ENCODE data around the gene CDH23. TPM values are rescaled to one million over a fixed set of nuclear protein-coding genes. Genes with fewer than 3 reads are reported as not detected.

Gene CDH23
- total RNA-seq, 1 donor from 2014 or later = 0.29 TPM

DNA sequence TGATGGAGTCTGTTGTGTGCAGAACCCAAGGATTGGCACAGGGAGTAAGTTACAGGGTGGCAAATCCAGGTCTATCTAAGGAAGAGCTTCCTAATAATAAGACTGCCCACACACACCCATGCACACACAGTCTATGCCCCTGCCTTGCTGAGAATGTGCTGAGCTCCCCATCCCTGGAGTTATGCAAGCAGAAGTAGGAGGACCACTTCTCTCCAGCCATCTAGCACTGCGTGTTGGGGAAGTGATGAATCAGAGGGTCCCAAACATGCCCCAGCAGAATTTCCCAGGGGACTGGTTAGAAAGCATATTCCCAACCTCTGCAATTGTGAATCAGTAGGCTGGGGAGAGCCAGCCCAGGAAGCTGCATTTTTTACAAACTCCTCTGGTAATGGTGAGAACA, 117.2 kb downstream of the CDH23 start:
- Mint-ChIP-seq H3K27ac (no peak overlapping the region), H3K36me3 (ENCODE audit: low read depth) (no peaks in the 10 kb centered on the region), H3K27me3 (peaks cover 2% of the 10 kb centered on the region), H3K4me1 (no peaks in the 10 kb centered on the region), H3K4me3 (no peak overlapping the region), H3K9me3 (no peaks in the 10 kb centered on the region)
- DNase-seq = no peak
- intact Hi-C loops (cut with micrococcal nuclease) = no loop called here
- TF ChIP-seq CTCF (IDR thresholded peaks at IDR 0.05) = no peak
- CTCF ChIA-PET = no interaction called here
- POLR2A ChIA-PET = no interaction called here
- no peak for ATAC-seq (ENCODE audit: low read depth)

GRCh38 chr10:71515531-71516172, 118.9 kb downstream of the CDH23 start:
- H3K27ac Mint-ChIP-seq = no peak overlapping the region
- H3K27me3 Mint-ChIP-seq = peaks cover 2% of the 10 kb centered on the region
- no peaks in the 10 kb centered on the region for H3K36me3 Mint-ChIP-seq (ENCODE audit: low read depth)
- no peak for DNase-seq
- intact Hi-C loops (cut with micrococcal nuclease) = no loop called here
- H3K9me3 Mint-ChIP-seq = no peaks in the 10 kb centered on the region
- H3K4me3 Mint-ChIP-seq = no peak overlapping the region
- POLR2A ChIA-PET = no interaction called here
- CTCF ChIA-PET = no interaction called here
- H3K4me1 Mint-ChIP-seq = no peaks in the 10 kb centered on the region
- TF ChIP-seq CTCF (IDR thresholded peaks at IDR 0.05) = no peak
- no peak for ATAC-seq (ENCODE audit: low read depth)

DNA sequence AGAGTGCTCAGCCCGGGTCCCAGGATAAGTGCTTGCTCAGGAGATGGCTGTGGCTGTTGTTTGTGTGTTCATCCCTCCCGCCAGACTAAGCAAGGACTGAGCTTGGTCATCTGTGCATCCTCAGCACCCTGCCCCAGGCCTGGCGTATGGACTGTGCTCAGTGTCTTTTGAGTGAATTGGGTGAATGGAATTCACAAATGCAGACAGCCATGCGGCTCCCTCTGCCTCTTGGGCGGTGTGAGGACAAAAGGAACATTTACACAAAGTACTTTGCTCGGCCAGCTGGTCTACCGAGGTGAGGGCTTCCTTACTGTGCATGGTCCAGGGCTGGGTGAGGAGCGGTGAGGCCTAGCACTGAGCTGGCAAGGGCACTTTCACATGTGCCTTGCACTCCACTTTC, 120.2 kb downstream of the CDH23 start:
- no peaks in the 10 kb centered on the region for H3K9me3 Mint-ChIP-seq
- no peak overlapping the region for H3K27ac Mint-ChIP-seq
- intact Hi-C loops (cut with micrococcal nuclease) = no loop called here
- H3K27me3 Mint-ChIP-seq = peaks cover 11% of the 10 kb centered on the region
- H3K36me3 Mint-ChIP-seq (ENCODE audit: low read depth) = no peaks in the 10 kb centered on the region
- H3K4me1 Mint-ChIP-seq = no peaks in the 10 kb centered on the region
- DNase-seq (no peak), ATAC-seq (ENCODE audit: low read depth) (no peak)
- POLR2A ChIA-PET = no interaction called here
- CTCF ChIA-PET = no interaction called here
- no peak for TF ChIP-seq CTCF (IDR thresholded peaks at IDR 0.05)
- no peak overlapping the region for H3K4me3 Mint-ChIP-seq

DNA sequence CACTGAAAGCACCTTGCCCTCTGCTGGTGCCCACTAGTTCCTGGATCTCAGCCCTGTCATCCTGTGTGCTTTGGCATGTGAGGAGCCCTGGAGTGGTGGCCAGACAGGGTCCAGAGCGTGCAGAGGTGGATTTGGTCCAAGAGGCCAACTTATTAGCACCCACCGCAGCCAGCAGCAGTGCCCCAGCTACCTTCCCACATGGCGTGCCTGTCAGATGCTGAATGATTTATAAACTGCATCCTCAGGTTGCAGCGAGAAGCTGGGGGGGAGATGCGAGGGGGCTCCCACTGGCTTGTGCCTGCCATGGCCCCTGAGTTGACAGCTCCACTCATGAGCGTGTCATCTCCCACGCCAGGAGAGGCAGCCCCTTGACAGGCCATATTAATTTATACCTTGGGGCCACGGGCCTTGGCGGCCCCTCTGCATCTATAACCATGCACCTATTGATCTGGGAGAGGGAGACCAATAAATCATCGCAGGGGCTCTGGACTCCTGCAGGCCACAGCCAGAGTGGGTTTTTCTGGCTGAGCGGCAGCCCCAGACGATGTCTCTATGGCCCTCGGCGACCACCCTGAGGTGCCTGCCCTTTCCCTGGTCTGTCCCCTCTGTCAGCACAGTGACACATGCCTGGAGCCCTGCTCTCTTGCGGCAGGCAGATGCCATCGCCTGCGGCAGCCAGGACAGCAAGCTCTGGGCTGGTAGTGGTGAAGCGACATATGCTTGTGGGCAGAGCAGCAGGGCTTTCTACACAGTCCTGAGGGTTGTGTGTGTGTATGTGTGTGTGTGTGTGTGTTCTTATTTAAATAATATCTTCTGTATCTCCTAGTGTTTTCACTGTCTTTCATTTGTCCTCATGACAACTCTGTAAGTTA, 120.8 kb downstream of the CDH23 start:
- peaks cover 14% of the 10 kb centered on the region for H3K27me3 Mint-ChIP-seq
- ChIA-PET CTCF (no interaction called here), POLR2A (no interaction called here)
- no peaks in the 10 kb centered on the region for H3K4me1 Mint-ChIP-seq
- DNase-seq (no peak), ATAC-seq (ENCODE audit: low read depth) (no peak)
- TF ChIP-seq CTCF (IDR thresholded peaks at IDR 0.05) = no peak
- no peak overlapping the region for H3K4me3 Mint-ChIP-seq
- intact Hi-C loops (cut with micrococcal nuclease) = no loop called here
- H3K27ac Mint-ChIP-seq = no peak overlapping the region
- no peaks in the 10 kb centered on the region for H3K36me3 Mint-ChIP-seq (ENCODE audit: low read depth)
- no peaks in the 10 kb centered on the region for H3K9me3 Mint-ChIP-seq

GRCh38 chr10:71520042-71520441, 123.3 kb downstream of the CDH23 start:
- ChIA-PET POLR2A (no interaction called here), CTCF (no interaction called here)
- no peak overlapping the region for H3K4me3 Mint-ChIP-seq
- no peak overlapping the region for H3K27ac Mint-ChIP-seq
- peaks cover 21% of the 10 kb centered on the region for H3K27me3 Mint-ChIP-seq
- ATAC-seq (ENCODE audit: low read depth) (no peak), DNase-seq (no peak)
- H3K4me1 Mint-ChIP-seq = no peaks in the 10 kb centered on the region
- intact Hi-C loops (cut with micrococcal nuclease) = no loop called here
- no peaks in the 10 kb centered on the region for H3K9me3 Mint-ChIP-seq
- no peaks in the 10 kb centered on the region for H3K36me3 Mint-ChIP-seq (ENCODE audit: low read depth)
- TF ChIP-seq CTCF (IDR thresholded peaks at IDR 0.05) = no peak

All from activated B cell treated with CpG ODN at 0.5 μM for 24 hours (primary cell).